CD8-positive, alpha-beta memory T cell (primary cell): ENCODE data around the gene C17orf113. TPM values are rescaled to one million over a fixed set of nuclear protein-coding genes. Genes with fewer than 3 reads are reported as not detected.
"Not testable (repeated sequence)": the region's sequence is repeated elsewhere in the genome, so short reads cannot be mapped to it uniquely, and the experiment has no call there.

Experiments used
- CTCF ChIA-PET: fragments of 350-600 bp; sonication (Branson Sonifier 250); formaldehyde crosslinking; loops from one replicate; lab custom pipeline; 2021; ENCODE audit warnings: antibody characterized with exemption; lab: Charles Lee
- POLR2A ChIA-PET: fragments of 350-600 bp; sonication (Branson Sonifier 250); formaldehyde crosslinking; loops from one replicate; lab custom pipeline; 2021; ENCODE audit warnings: antibody characterized with exemption; lab: Charles Lee
- DNase-seq, 5 donors: peaks; one replicate each; pipeline versions ENCODE4 v3.0.0 to v3.0.0-alpha.2; 2020 to 2022; ENCODE audit warnings: mixed read lengths in 1 of 5
- H3K27ac ChIP-seq: one replicate; pipeline ENCODE4 v1.7.0; 2013; ENCODE audit warnings: low read depth, mild to moderate bottlenecking, low read length, moderate library complexity
- H3K27me3 ChIP-seq: 2 replicates; pipeline ENCODE4 v1.7.0; 2013; ENCODE audit warnings: low read length, mild to moderate bottlenecking; ENCODE audit not compliant: insufficient read depth, poor library complexity, severe bottlenecking
- H3K36me3 ChIP-seq: 2 replicates; pipeline ENCODE4 v1.7.0; 2013; ENCODE audit warnings: mild to moderate bottlenecking, low read length, moderate library complexity; ENCODE audit not compliant: insufficient read depth
- H3K4me1 ChIP-seq: 2 replicates; pipeline ENCODE4 v1.7.0; 2013; ENCODE audit warnings: mild to moderate bottlenecking, low read length, moderate library complexity; ENCODE audit not compliant: insufficient read depth
- H3K4me3 ChIP-seq: 2 replicates; pipeline ENCODE4 v1.7.0; 2013; ENCODE audit warnings: mild to moderate bottlenecking, low read length
- H3K9me3 ChIP-seq: 2 replicates; pipeline ENCODE4 v1.7.0; 2013; ENCODE audit warnings: mild to moderate bottlenecking, low read length
- H3K27ac Mint-ChIP-seq, 8 donors: one replicate each; pipeline ENCODE4 v1.8.0; 2020 to 2021; ENCODE audit warnings: mixed read lengths in 8 of 8, mild to moderate bottlenecking in 6 of 8, inconsistent platforms in 3 of 8, moderate library complexity in 3 of 8
- H3K27me3 Mint-ChIP-seq, 2 donors: one replicate each; pipeline ENCODE4 v1.8.0; 2020 to 2021; ENCODE audit warnings: mixed read lengths in 2 of 2, mild to moderate bottlenecking in 1 of 2, moderate library complexity in 1 of 2
- H3K36me3 Mint-ChIP-seq, 3 donors: one replicate each; pipeline ENCODE4 v1.8.0; 2020 to 2021; ENCODE audit warnings: mixed read lengths in 3 of 3, inconsistent platforms in 1 of 3, mild to moderate bottlenecking in 1 of 3
- H3K4me1 Mint-ChIP-seq, 3 donors: one replicate each; pipeline ENCODE4 v1.8.0; 2020 to 2021; ENCODE audit warnings: mixed read lengths in 3 of 3, inconsistent platforms in 1 of 3, mild to moderate bottlenecking in 1 of 3
- H3K4me3 Mint-ChIP-seq, 7 donors: one replicate each; pipeline ENCODE4 v1.8.0; 2020 to 2021; ENCODE audit warnings: mixed read lengths in 7 of 7, mild to moderate bottlenecking in 6 of 7, moderate library complexity in 4 of 7, inconsistent platforms in 2 of 7
- H3K9me3 Mint-ChIP-seq, 5 donors: one replicate each; pipeline ENCODE4 v1.8.0; 2020 to 2022; ENCODE audit warnings: mixed read lengths in 5 of 5, mild to moderate bottlenecking in 3 of 5, moderate library complexity in 2 of 5, inconsistent platforms in 1 of 5
- polyA plus RNA-seq: library from polyadenylated mRNA; unstranded; fragments of 300-500 nt; fragmentation: Illumina TruSeq; gene quantifications from one replicate; pipeline ENCODE4 v1.2.3, GENCODE V29; 2021
- total RNA-seq, 2 experiments: library from RNA; stranded (reverse); gene quantifications; one replicate each; pipeline ENCODE4 v1.2.3, GENCODE V29; 2021

Gene C17orf113
- total and polyA plus RNA-seq, 3 experiments from 2014 or later = 0.10 to 0.20 (median 0.15) TPM

- H3K27ac Mint-ChIP-seq = peak overlapping the region in 3 of 8 donors; percentile 29 to 58 (median 43)
- H3K27me3 Mint-ChIP-seq = peaks cover 2 to 4% of the 10 kb centered on the region in 2 donors
- H3K36me3 ChIP-seq = peaks cover 21% of the 10 kb centered on the region
These were observed 26.7 kb downstream of the C17orf113 start for GRCh38 chr17:42023524-42024349.

GRCh38 chr17:42020845-42021244, 29.6 kb downstream of the C17orf113 start:
- Histone ChIP-seq H3K4me3 (peak overlapping the region; percentile 76), H3K4me1 (peaks cover 49% of the 10 kb centered on the region), H3K36me3 (peaks cover 21% of the 10 kb centered on the region), H3K27ac (peak overlapping the region; percentile 68)
- DNase-seq, H3K9me3 Mint-ChIP-seq, H3K9me3 ChIP-seq, H3K27me3 Mint-ChIP-seq, H3K27me3 ChIP-seq: not testable (repeated sequence)
- POLR2A ChIA-PET = interaction anchor here (1.6 kb wide), 1 partner anchor 92 kb away, joined by 9 read pairs; the partner anchor contains the start of gene DHX58
- Mint-ChIP-seq H3K4me3 (peak overlapping the region; percentile 86 to 100 (median 92)), H3K27ac (peak overlapping the region in 6 of 8 donors; percentile 37 to 90 (median 60)), H3K36me3 (peaks cover 0 to 49% (median 5%) of the 10 kb centered on the region in 3 donors), H3K4me1 (peaks cover 48 to 62% (median 61%) of the 10 kb centered on the region in 3 donors)
- CTCF ChIA-PET = interaction anchor here (1.1 to 1.6 kb wide), 11 partner anchors 10 to 509 kb away, joined by 3 to 10 read pairs (median 3); partner anchors contain the start of gene DHX58

More at GRCh38 chr17:42023524-42024349, 26.7 kb downstream of the C17orf113 start:
- Histone ChIP-seq H3K4me1 (peaks cover 31% of the 10 kb centered on the region), H3K4me3 (no peak overlapping the region), H3K27me3 (no peaks in the 10 kb centered on the region), H3K9me3 (no peaks in the 10 kb centered on the region), H3K27ac (peak overlapping the region; percentile 47)
- Mint-ChIP-seq H3K9me3 (no peaks in the 10 kb centered on the region), H3K4me1 (peaks cover 25 to 37% (median 35%) of the 10 kb centered on the region in 3 donors), H3K36me3 (peaks cover 0 to 35% (median 5%) of the 10 kb centered on the region in 3 donors), H3K4me3 (peak overlapping the region in 1 of 7 donors; percentile 40)
- ChIA-PET CTCF (interaction anchor here (0.6 to 10.4 kb wide), 9 partner anchors 8 to 115 kb away, joined by 3 to 109 read pairs (median 4); partner anchors contain the start of genes DHX58, KAT2A and ODAD4), POLR2A (interaction anchor here (0.6 to 0.7 kb wide), 2 partner anchors 97 to 330 kb away, joined by 3 to 9 read pairs; no protein-coding TSS in a partner anchor)
- no peak for DNase-seq

DNA sequence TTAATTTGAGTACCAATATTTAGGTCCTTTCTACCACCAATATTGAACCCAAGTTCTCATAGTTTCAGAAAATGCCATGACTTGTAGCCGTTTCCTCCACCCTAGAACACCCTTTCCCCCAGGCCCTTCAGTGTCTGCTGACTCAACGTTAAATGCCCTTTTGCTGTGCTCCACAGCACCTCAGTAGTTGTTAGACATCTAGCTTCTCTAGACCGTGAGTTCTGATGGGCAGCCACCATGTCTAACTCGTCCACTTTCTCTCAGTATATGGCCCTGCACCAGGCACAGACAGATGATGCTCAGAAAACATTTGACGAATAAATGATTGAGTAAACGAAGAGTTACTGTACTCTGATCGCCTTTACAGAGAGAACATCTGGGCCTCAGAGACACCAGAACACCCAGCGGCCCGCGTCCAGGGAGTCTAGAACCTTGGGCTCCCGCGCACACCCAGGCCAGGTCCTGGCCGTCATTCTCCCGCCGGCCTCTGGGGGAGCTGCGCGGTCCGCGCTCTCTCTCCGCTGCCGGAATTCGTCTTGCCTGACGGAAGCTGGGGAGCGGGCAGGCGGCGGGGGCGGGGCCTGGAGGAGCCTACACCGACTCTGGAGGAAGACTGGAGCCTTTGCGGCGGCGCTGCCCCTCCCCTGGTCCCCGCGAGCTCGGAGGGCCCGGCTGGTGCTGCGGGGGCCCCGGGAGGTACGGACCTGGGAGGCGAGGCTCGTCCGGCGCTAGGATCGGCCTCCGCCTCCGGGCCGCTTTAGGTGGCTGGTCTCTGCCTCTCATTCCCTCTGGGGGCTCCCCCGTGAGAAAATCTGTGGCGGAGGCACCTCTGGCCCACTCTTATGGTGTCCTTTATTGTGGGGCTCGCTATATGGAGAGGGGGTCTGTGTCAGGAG, 30.6 kb downstream of the C17orf113 start, which contains the start of gene NKIRAS2:
TSS of gene NKIRAS2 (plus strand) at position 582 of the 896 bp plus-strand sequence. CDS start 1,488 bp downstream, outside the sequence.
- H3K4me3 Mint-ChIP-seq = peak within 1 kb of the TSS; percentile 86 to 100 (median 97)
- peak; percentile 86 to 95 (median 92) for DNase-seq
- H3K9me3 ChIP-seq = no peaks in the 10 kb centered on the region
- ChIA-PET CTCF (interaction anchor here (0.7 to 1.6 kb wide), 15 partner anchors 8 to 341 kb away, joined by 3 to 10 read pairs (median 4); partner anchors contain the start of gene ODAD4), POLR2A (interaction anchor here (0.7 to 1.6 kb wide), 5 partner anchors 54 to 170 kb away, joined by 3 to 9 read pairs (median 3); partner anchors contain the start of genes CNP and DHX58)
- peak within 1 kb of the TSS; percentile 68 for H3K27ac ChIP-seq
- peaks cover 0 to 48% (median 4%) of the 10 kb centered on the region in 3 donors for H3K36me3 Mint-ChIP-seq
- no peaks in the 10 kb centered on the region for H3K27me3 ChIP-seq
- no peaks in the 10 kb centered on the region for H3K9me3 Mint-ChIP-seq
- H3K36me3 ChIP-seq = peaks cover 21% of the 10 kb centered on the region
- peaks cover 0 to 2% of the 10 kb centered on the region in 2 donors for H3K27me3 Mint-ChIP-seq
- peak within 1 kb of the TSS; percentile 76 for H3K4me3 ChIP-seq
- H3K4me1 Mint-ChIP-seq = peaks cover 55 to 69% (median 68%) of the 10 kb centered on the region in 3 donors
- H3K27ac Mint-ChIP-seq = peak within 1 kb of the TSS; percentile 74 to 99 (median 90)
- H3K4me1 ChIP-seq = peaks cover 54% of the 10 kb centered on the region

- no peak overlapping the region for H3K4me3 ChIP-seq
- Mint-ChIP-seq H3K27me3 (peaks cover 0 to 2% of the 10 kb centered on the region in 2 donors), H3K27ac (peak overlapping the region in 3 of 8 donors; percentile 50 to 99 (median 90)), H3K9me3 (no peaks in the 10 kb centered on the region), H3K4me3 (peak overlapping the region; percentile 36 to 100 (median 97)), H3K4me1 (peaks cover 54 to 68% (median 66%) of the 10 kb centered on the region in 3 donors), H3K36me3 (peaks cover 0 to 43% (median 2%) of the 10 kb centered on the region in 3 donors)
- H3K27me3 ChIP-seq = no peaks in the 10 kb centered on the region
- POLR2A ChIA-PET = interaction anchor here (3.3 kb wide), 1 partner anchor 94 kb away, joined by 13 read pairs; the partner anchor contains the start of gene DHX58
- H3K36me3 ChIP-seq = peaks cover 18% of the 10 kb centered on the region
- H3K4me1 ChIP-seq = peaks cover 60% of the 10 kb centered on the region
- CTCF ChIA-PET = interaction anchor here (1.0 to 2.6 kb wide), 7 partner anchors 9 to 93 kb away, joined by 3 to 12 read pairs (median 4); partner anchors contain the start of genes CNP, DHX58 and ODAD4
- H3K9me3 ChIP-seq = no peaks in the 10 kb centered on the region
- H3K27ac ChIP-seq = no peak overlapping the region
- DNase-seq = no peak
These were observed 31.4 kb downstream of the C17orf113 start for GRCh38 chr17:42018988-42019387.

GRCh38 chr17:42018339-42018738, 32.1 kb downstream of the C17orf113 start:
- peaks cover 13% of the 10 kb centered on the region for H3K36me3 ChIP-seq
- peak overlapping the region; percentile 84 for H3K27ac ChIP-seq
- no peak for DNase-seq
- H3K36me3 Mint-ChIP-seq = peaks cover 0 to 39% (median 2%) of the 10 kb centered on the region in 3 donors
- ChIA-PET POLR2A (interaction anchor here (1.2 to 3.3 kb wide), 5 partner anchors 52 to 370 kb away, joined by 3 to 35 read pairs (median 9); partner anchors contain the start of genes CNP, DHX58, ODAD4 and STAT3), CTCF (interaction anchor here (0.9 to 2.6 kb wide), 14 partner anchors 8 to 204 kb away, joined by 3 to 12 read pairs (median 3); partner anchors contain the start of genes CNP and DHX58)
- H3K27me3 Mint-ChIP-seq = peaks cover 0 to 2% of the 10 kb centered on the region in 2 donors
- peak overlapping the region in 7 of 8 donors; percentile 69 to 99 (median 98) for H3K27ac Mint-ChIP-seq
- peaks cover 67% of the 10 kb centered on the region for H3K4me1 ChIP-seq
- H3K4me3 Mint-ChIP-seq = peak overlapping the region; percentile 94 to 100 (median 99)
- peak overlapping the region; percentile 85 for H3K4me3 ChIP-seq
- H3K4me1 Mint-ChIP-seq = peaks cover 58 to 73% (median 70%) of the 10 kb centered on the region in 3 donors
- no peaks in the 10 kb centered on the region for H3K9me3 ChIP-seq
- no peaks in the 10 kb centered on the region for H3K9me3 Mint-ChIP-seq
- no peaks in the 10 kb centered on the region for H3K27me3 ChIP-seq

DNA sequence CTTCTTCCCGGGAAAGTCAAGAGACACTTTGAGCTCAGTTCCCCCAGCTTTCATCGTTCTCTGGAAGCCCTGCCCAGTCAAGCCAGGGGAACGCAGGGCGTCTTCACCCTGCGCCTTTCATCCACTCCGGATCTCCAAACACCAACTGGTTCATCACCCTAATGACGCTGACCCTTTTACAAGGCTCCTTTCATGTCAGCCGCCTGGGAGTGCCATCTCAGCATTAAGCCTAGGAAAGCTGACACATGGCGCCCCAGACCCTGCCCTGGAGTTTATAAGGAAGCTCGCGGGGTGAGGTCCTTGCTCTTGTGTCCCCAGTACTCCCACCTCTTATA, 32.6 kb downstream of the C17orf113 start:
- Mint-ChIP-seq H3K27me3 (peaks cover 0 to 2% of the 10 kb centered on the region in 2 donors), H3K36me3 (peaks cover 0 to 38% (median 2%) of the 10 kb centered on the region in 3 donors), H3K9me3 (no peaks in the 10 kb centered on the region), H3K4me1 (peaks cover 61 to 78% (median 75%) of the 10 kb centered on the region in 3 donors), H3K4me3 (peak overlapping the region; percentile 94 to 100 (median 99)), H3K27ac (peak overlapping the region; percentile 90 to 100 (median 99))
- no peaks in the 10 kb centered on the region for H3K9me3 ChIP-seq
- H3K27me3 ChIP-seq = no peaks in the 10 kb centered on the region
- H3K4me3 ChIP-seq = peak overlapping the region; percentile 85
- peaks cover 8% of the 10 kb centered on the region for H3K36me3 ChIP-seq
- no peak for DNase-seq
- CTCF ChIA-PET = interaction anchor here (0.8 to 2.6 kb wide), 20 partner anchors 8 to 206 kb away, joined by 3 to 12 read pairs (median 3); partner anchors contain the start of genes CNP, DHX58, KLHL11 and ODAD4
- POLR2A ChIA-PET = interaction anchor here (0.6 to 3.3 kb wide), 8 partner anchors 51 to 371 kb away, joined by 3 to 35 read pairs (median 4); partner anchors contain the start of genes ACLY, CNP, DHX58 and ODAD4
- H3K27ac ChIP-seq = peak overlapping the region; percentile 84
- peaks cover 72% of the 10 kb centered on the region for H3K4me1 ChIP-seq
